Tibial nerve (tissue), 3 donors: Measurements from ENCODE around the gene BCCIP.

Source experiments
- CTCF ChIP-seq, 5 experiments: fragments of 200-600 bp in 3 of 5; fragments of 450-650 bp in 2 of 5; sonication (generic) in 3 of 5; IDR thresholded peaks; one replicate each; pipeline ENCODE4 v1.5.1; 2016 to 2019; ENCODE audit warnings: antibody characterized with exemption in 5 of 5, mild to moderate bottlenecking in 3 of 5, moderate library complexity in 2 of 5
- POLR2A ChIP-seq, 2 donors: fragments of 450-650 bp; IDR thresholded peaks; one replicate each; pipeline ENCODE4 v1.6.1; 2017; ENCODE audit warnings: antibody characterized with exemption in 2 of 2, mild to moderate bottlenecking in 2 of 2, moderate library complexity in 2 of 2

- TF ChIP-seq CTCF (IDR thresholded peaks at IDR 0.05) = no peak
- TF ChIP-seq POLR2A (IDR thresholded peaks at IDR 0.05) = no peak
Observed at GRCh38 chr10:125799451-125800182, 23.7 kb upstream of the BCCIP start.
